DND-41 (cell line): ENCODE measurements around the gene AP1G2.

Experiments used
- ATAC-seq: fragments of 200-7000 bp; cut with Tn5 transposase; 3 replicates; pipeline ENCODE4 v1.9.1; 2021; ENCODE audit warnings: low read depth; ENCODE audit not compliant: insufficient read depth
- DNase-seq: peaks from one replicate; pipeline ENCODE4 v3.0.0-alpha.2; 2020
- H2AFZ ChIP-seq: 2 replicates; pipeline ENCODE4 v1.6.0; 2012; ENCODE audit warnings: low read depth, low read length
- H3K27ac ChIP-seq: 2 replicates; pipeline ENCODE4 v1.5.1; 2012; ENCODE audit warnings: low read length, inconsistent platforms
- H3K27me3 ChIP-seq: fragments of 200-600 bp; sonication (generic); 2 replicates; pipeline ENCODE4 v1.6.0; 2012; ENCODE audit warnings: low read length, mild to moderate bottlenecking, inconsistent platforms; ENCODE audit not compliant: insufficient read depth, poor library complexity
- H3K36me3 ChIP-seq: 2 replicates; pipeline ENCODE4 v1.5.1; 2012; ENCODE audit warnings: low read length, inconsistent platforms; ENCODE audit not compliant: insufficient read depth
- H3K4me1 ChIP-seq: 2 replicates; pipeline ENCODE4 v1.5.1; 2012; ENCODE audit warnings: mild to moderate bottlenecking, low read length; ENCODE audit not compliant: insufficient read depth
- H3K4me2 ChIP-seq: 2 replicates; pipeline ENCODE4 v1.6.0; 2012; ENCODE audit warnings: mild to moderate bottlenecking, moderate library complexity, low read length, inconsistent platforms; ENCODE audit not compliant: insufficient read depth
- H3K4me3 ChIP-seq, 2 experiments: fragments of 200-600 bp in 1 of 2; shearing (Covaris generic) in 1 of 2; 2 replicates each; pipeline ENCODE4 v1.5.1; 2012 to 2016; ENCODE audit warnings: inconsistent platforms in 2 of 2, low read length in 2 of 2, mild to moderate bottlenecking in 2 of 2, low read depth in 1 of 2, moderate library complexity in 1 of 2
- H3K79me2 ChIP-seq: 2 replicates; pipeline ENCODE4 v1.6.0; 2012; ENCODE audit warnings: low read length, inconsistent platforms; ENCODE audit not compliant: insufficient read depth
- H3K9ac ChIP-seq: 2 replicates; pipeline ENCODE4 v1.6.0; 2012; ENCODE audit warnings: low read depth, mild to moderate bottlenecking, inconsistent platforms, low read length, moderate library complexity
- H3K9me3 ChIP-seq: 2 replicates; pipeline ENCODE4 v1.5.1; 2012; ENCODE audit warnings: low read length, moderate library complexity, mild to moderate bottlenecking, inconsistent platforms; ENCODE audit not compliant: insufficient read depth, severe bottlenecking
- H4K20me1 ChIP-seq: 2 replicates; pipeline ENCODE4 v1.6.0; 2012; ENCODE audit warnings: low read length; ENCODE audit not compliant: insufficient read depth
- EZH2 ChIP-seq: IDR thresholded peaks from 3 replicates; pipeline ENCODE4 v1.6.1; 2012; ENCODE audit warnings: borderline replicate concordance, low read depth, mild to moderate bottlenecking, moderate library complexity, low read length, inconsistent platforms; ENCODE audit not compliant: severe bottlenecking
- TF ChIP-seq, protein P1 (sequence below): IDR thresholded peaks from 2 replicates; pipeline ENCODE4 v1.5.1; 2012; ENCODE audit warnings: borderline replicate concordance, low read length, moderate library complexity, mild to moderate bottlenecking; ENCODE audit not compliant: poor library complexity, severe bottlenecking; ENCODE audit errors: extremely low read depth

Gene AP1G2

DNA sequence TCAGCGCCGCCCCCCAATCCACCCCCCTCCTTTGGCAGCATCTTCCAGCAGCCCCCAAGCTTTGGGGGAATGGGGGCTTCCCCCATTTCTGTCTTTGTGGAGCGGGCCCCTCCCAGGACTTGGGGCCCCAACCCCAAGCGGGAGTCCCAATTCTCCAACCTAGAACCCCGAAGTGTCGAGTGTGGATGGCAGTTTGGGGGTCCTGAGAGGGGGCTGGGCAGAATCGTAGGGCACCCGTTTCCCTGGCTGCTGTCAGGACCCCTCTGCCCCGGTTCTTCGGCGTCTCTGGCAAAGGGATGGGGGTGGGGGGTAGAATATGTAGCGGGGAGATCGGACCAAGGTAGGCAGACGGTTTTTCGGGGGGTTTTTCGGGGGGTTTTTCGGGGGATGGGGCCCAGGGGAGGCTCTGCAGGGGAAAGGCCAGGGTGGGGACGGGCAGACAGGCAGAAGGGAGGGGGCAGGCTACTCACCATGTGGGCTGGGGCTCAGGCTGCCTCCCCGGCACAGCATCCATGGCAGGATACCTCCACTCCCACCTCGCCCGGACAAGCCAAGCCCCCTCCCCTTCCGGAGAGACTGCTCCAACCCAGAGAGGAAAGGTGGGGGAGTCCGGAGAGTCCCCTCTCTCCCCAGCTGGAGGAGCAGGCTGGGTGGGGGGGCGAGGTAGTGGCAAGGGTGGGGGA is 10.3 kb upstream of the AP1G2 start:
- H3K4me2 ChIP-seq = no peak overlapping the region

DNA sequence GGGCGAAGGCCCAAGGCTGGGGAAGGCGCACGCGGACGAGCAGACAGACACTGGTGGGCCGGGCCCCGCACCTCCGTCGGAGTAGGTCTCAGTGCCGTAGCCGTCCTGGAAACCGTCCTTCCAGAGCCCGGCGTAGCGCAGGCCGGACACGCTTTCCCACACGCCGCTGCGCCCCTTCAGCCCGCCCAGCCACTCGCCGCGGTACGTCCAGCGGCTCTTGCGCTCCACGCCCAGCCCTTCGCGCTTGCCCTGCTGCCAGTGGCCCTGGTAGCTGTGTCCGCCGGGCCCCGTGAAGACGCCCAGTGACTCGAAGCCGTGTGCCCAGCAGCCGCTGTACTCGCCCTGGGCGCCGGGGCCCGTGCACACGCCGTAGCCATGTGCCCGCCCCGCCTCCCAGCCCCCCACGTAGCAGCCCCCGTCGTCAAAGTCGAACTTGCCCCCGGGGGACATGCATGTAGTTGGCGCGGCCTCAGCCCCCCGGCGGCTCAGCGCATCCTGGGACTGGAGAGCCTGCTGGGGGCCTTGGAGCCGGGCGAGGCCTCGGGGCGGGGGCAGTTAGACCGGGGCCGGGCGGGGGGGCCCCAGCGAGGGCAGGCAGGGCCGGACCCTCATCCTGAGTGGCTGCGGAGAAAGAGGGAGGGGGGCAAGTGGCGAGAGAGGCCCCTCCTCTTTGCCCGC is 9.6 kb upstream of the AP1G2 start:
- Histone ChIP-seq H3K27me3 (peaks cover 10% of the 10 kb centered on the region), H3K4me1 (no peaks in the 10 kb centered on the region), H3K27ac (no peak overlapping the region), H3K9me3 (no peaks in the 10 kb centered on the region), H3K4me3 (no peak overlapping the region), H3K36me3 (no peaks in the 10 kb centered on the region), H3K4me2 (no peak overlapping the region), H2AFZ (no peak overlapping the region), H3K9ac (no peak overlapping the region), H3K79me2 (no peaks in the 10 kb centered on the region), H4K20me1 (no peaks in the 10 kb centered on the region)
- DNase-seq = no peak
- no peak for ATAC-seq
- TF ChIP-seq, protein P1, sequence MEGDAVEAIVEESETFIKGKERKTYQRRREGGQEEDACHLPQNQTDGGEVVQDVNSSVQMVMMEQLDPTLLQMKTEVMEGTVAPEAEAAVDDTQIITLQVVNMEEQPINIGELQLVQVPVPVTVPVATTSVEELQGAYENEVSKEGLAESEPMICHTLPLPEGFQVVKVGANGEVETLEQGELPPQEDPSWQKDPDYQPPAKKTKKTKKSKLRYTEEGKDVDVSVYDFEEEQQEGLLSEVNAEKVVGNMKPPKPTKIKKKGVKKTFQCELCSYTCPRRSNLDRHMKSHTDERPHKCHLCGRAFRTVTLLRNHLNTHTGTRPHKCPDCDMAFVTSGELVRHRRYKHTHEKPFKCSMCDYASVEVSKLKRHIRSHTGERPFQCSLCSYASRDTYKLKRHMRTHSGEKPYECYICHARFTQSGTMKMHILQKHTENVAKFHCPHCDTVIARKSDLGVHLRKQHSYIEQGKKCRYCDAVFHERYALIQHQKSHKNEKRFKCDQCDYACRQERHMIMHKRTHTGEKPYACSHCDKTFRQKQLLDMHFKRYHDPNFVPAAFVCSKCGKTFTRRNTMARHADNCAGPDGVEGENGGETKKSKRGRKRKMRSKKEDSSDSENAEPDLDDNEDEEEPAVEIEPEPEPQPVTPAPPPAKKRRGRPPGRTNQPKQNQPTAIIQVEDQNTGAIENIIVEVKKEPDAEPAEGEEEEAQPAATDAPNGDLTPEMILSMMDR = no peak
- TF ChIP-seq EZH2 = no peak

More for the DNA sequence above, 10.3 kb upstream of the AP1G2 start:
- Histone ChIP-seq H3K27ac (no peak overlapping the region), H3K4me1 (no peaks in the 10 kb centered on the region), H2AFZ (no peak overlapping the region), H3K9me3 (no peaks in the 10 kb centered on the region), H4K20me1 (no peaks in the 10 kb centered on the region), H3K9ac (no peak overlapping the region), H3K36me3 (no peaks in the 10 kb centered on the region), H3K4me3 (no peak overlapping the region), H3K79me2 (no peaks in the 10 kb centered on the region), H3K27me3 (peaks cover 10% of the 10 kb centered on the region)
- no peak for TF ChIP-seq EZH2
- TF ChIP-seq, protein P1 = no peak
- no peak for ATAC-seq
- no peak for DNase-seq

DNA sequence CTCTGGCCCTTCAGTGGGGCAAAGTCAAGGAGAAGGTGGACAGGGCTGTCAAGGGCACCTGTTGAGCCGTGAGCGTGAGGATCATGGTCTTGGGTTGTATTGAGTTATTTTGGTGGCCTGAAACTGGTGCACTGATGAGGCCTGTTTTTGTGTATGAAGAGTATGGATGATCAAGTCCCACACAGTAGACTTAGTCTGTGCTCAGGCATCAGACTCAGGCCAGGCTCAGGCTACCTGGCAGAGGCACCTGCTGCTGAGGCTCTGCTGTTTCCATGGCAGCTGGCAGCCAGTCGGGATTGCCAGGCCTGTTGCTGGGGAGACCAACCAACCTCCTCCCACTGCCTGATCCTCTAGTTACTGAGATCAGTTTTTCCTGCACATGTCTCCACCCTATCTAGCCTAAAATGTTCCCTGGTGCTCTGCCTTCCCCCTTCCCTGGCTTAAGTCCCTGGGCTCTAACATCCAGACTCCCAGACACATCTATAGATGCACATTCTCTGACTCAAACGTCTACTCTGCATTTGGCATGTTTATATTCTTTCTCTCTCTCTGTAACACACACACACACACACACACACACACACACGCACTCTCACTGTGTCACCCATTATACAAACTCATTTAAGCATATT is 5.9 kb upstream of the AP1G2 start:
- H3K9me3 ChIP-seq = no peaks in the 10 kb centered on the region
- ATAC-seq = no peak
- H3K9ac ChIP-seq = no peak overlapping the region
- H3K79me2 ChIP-seq = no peaks in the 10 kb centered on the region
- no peaks in the 10 kb centered on the region for H3K36me3 ChIP-seq
- no peaks in the 10 kb centered on the region for H4K20me1 ChIP-seq
- peaks cover 7% of the 10 kb centered on the region for H3K4me1 ChIP-seq
- no peak overlapping the region for H3K27ac ChIP-seq
- H3K4me3 ChIP-seq = no peak overlapping the region
- peaks cover 9% of the 10 kb centered on the region for H3K27me3 ChIP-seq
- no peak for TF ChIP-seq EZH2
- TF ChIP-seq, protein P1 = no peak
- no peak for DNase-seq
- no peak overlapping the region for H3K4me2 ChIP-seq
- no peak overlapping the region for H2AFZ ChIP-seq
